Measurements from ENCODE around the gene XPO5.

DNA sequence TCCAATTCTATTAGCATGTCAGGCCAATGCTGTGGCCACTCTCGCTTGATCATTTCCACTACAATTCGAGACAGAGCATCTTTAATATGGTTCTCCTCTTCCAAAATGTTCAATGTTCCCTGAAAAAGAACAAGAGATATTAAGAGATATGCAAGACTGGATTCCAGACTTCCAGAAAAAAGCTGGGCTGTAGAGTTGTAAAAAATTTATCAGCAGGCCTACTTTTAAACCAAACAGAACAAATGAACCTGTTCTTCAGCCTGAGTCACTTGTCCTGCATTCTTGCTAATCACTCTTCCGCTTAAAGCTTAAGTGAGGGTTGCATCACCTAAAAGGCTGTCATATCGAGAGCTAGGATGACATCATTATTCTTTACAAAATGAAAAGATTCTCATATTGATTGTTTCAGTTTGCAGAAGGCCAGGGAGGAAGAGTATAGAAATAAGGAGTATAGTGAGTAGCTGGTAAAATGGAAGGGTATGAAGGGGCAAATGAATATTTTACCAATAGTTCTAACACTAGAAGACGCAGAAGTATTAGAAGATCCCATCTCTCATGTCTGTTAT lies 4.9 kb downstream of the XPO5 start:
- TF ChIP-seq SUZ12 (IDR thresholded peaks at IDR 0.05; ENCODE audit: extremely low read depth, insufficient read depth, insufficient read length), result no peak
- no peak for TF ChIP-seq ZNF274 (IDR thresholded peaks at IDR 0.05; ENCODE audit: low read depth, low read length)
